Astrocyte (in vitro differentiated cells and primary cell): ENCODE results near the gene CRYAA.

Experiments
- EZH2 ChIP-seq: IDR thresholded peaks from 2 replicates; pipeline ENCODE4 v1.6.1; 2012; ENCODE audit warnings: mild to moderate bottlenecking, low read length, inconsistent platforms; ENCODE audit not compliant: insufficient read depth
- TF ChIP-seq, protein P1 (sequence below): IDR thresholded peaks from 2 replicates; pipeline ENCODE4 v1.5.1; 2011; ENCODE audit warnings: low read depth, mild to moderate bottlenecking, inconsistent platforms, low read length, moderate library complexity; ENCODE audit not compliant: insufficient read depth

DNA sequence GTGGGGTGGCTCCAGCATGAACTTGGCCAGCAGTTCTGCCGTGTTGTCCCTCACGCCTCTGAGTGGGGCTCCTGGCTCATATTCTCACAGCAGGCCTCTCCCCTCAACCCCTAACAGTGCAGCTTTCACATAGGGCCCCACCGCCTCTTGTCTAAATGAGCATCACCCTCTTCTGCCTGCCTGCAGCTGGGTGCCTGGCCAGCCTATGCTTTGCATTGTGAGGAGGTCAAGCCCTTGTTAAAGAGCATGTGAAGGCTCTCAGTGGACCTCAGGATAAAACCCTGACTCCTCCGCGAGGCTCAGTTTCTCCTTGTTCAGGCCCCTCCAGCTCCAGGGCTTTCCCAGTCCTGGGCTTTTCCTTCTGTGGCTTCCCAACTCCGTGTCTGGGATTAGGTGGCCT, 34.8 kb downstream of the CRYAA start:
- no peak for TF ChIP-seq EZH2
- TF ChIP-seq, protein P1, sequence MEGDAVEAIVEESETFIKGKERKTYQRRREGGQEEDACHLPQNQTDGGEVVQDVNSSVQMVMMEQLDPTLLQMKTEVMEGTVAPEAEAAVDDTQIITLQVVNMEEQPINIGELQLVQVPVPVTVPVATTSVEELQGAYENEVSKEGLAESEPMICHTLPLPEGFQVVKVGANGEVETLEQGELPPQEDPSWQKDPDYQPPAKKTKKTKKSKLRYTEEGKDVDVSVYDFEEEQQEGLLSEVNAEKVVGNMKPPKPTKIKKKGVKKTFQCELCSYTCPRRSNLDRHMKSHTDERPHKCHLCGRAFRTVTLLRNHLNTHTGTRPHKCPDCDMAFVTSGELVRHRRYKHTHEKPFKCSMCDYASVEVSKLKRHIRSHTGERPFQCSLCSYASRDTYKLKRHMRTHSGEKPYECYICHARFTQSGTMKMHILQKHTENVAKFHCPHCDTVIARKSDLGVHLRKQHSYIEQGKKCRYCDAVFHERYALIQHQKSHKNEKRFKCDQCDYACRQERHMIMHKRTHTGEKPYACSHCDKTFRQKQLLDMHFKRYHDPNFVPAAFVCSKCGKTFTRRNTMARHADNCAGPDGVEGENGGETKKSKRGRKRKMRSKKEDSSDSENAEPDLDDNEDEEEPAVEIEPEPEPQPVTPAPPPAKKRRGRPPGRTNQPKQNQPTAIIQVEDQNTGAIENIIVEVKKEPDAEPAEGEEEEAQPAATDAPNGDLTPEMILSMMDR = no peak
